HG02588 (cell line): ENCODE measurements around the gene ZNF101.

ENCODE experiments used
- ATAC-seq: cut with Tn5 transposase; IDR thresholded peaks from one replicate; pipeline ENCODE4 v1.9.1; 2021; ENCODE audit warnings: mild to moderate bottlenecking, moderate library complexity; ENCODE audit not compliant: unreplicated experiment

The ZNF101 gene

GRCh38 chr19:19637523-19638251 is 31.0 kb upstream of the ZNF101 start:
- ATAC-seq, result no peak

GRCh38 chr19:19642506-19643157 is 26.0 kb upstream of the ZNF101 start:
- ATAC-seq, result no peak

GRCh38 chr19:19643158-19644053 is 25.2 kb upstream of the ZNF101 start, which contains the start of gene GMIP:
GMIP (minus strand) TSS chr19:19643657; CDS start chr19:19643529, 128 bp downstream.
- peak; percentile 70 for ATAC-seq

- ATAC-seq, result no peak
Measured at GRCh38 chr19:19644054-19644388, 24.6 kb upstream of the ZNF101 start.

- ATAC-seq, result no peak
Measured at GRCh38 chr19:19645233-19645870, 23.3 kb upstream of the ZNF101 start.

GRCh38 chr19:19647037-19647835 is 21.4 kb upstream of the ZNF101 start:
- ATAC-seq, result no peak

- ATAC-seq, result no peak
Measured at GRCh38 chr19:19649155-19649554, 19.5 kb upstream of the ZNF101 start.

GRCh38 chr19:19649580-19649995 is 19.1 kb upstream of the ZNF101 start:
- ATAC-seq, result no peak

GRCh38 chr19:19650331-19650730 is 18.3 kb upstream of the ZNF101 start:
- no peak for ATAC-seq

- ATAC-seq, result no peak
Measured at GRCh38 chr19:19651076-19651475, 17.6 kb upstream of the ZNF101 start.

GRCh38 chr19:19652482-19653295 is 15.9 kb upstream of the ZNF101 start:
- ATAC-seq, result no peak

GRCh38 chr19:19653597-19654147 is 15.0 kb upstream of the ZNF101 start:
- ATAC-seq, result no peak

- no peak for ATAC-seq
Measured at GRCh38 chr19:19654441-19654840, 14.2 kb upstream of the ZNF101 start.

- no peak for ATAC-seq
Measured at GRCh38 chr19:19655051-19655594, 13.5 kb upstream of the ZNF101 start.

- no peak for ATAC-seq
Measured at GRCh38 chr19:19655641-19656343, 12.8 kb upstream of the ZNF101 start.

- ATAC-seq, result no peak
Measured at GRCh38 chr19:19656451-19657396, 11.9 kb upstream of the ZNF101 start.

- no peak for ATAC-seq
Measured at GRCh38 chr19:19657397-19657783, 11.2 kb upstream of the ZNF101 start.
